Measurements from ENCODE around the gene WDR47. TPM values are rescaled to one million over a fixed set of nuclear protein-coding genes. Genes with fewer than 3 reads are reported as not detected.

Gene WDR47
- total and polyA plus RNA-seq, 2 of the 8 experiments (the other 6 are each of a cell fraction or from before 2014, with no cell fraction given): 1.9 to 6.7 TPM

DNA sequence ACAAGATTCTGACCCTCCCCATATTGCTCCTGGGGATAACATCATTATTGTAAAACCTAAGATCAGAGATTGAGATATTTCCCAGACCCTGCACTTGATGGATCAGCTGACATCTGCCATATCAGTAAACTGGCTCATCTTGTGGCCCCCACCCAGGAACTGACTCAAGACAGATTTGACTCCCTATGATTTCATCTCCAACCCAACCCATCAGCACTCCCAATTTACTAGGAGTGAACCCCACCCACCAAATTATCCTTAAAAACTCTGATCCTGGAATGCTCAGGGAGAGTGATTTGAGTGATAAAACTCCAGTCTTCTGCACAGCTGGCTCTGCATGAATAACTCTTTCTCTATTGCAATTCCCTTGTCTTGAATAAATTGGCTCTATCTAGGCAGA, 72.6 kb downstream of the WDR47 start:
- Histone ChIP-seq H3K36me3 (ENCODE audit: control insufficient read depth in 2 of 4, insufficient read depth in 4 of 4, low read length in 3 of 4) (0 out of 8 replicates have a peak, but pooled peaks cover 0 to 3% (median 0%) of the 10 kb centered on the region in 4 experiments), H2BK120ac (replicated peaks; ENCODE audit: low read depth, low read length) (no peak overlapping the region), H3K4me1 (replicated peaks in 1 of 4; ENCODE audit: control insufficient read depth in 3 of 4, insufficient read depth in 4 of 4, low read length in 3 of 4) (peaks cover 0 to 3% (median 0%) of the 10 kb centered on the region in 4 experiments; a peak in 1 of 7 replicates), H2AK5ac (ENCODE audit: low read depth, low read length) (no peak overlapping the region), H3K18ac (ENCODE audit: extremely low read depth, low read length) (no peak overlapping the region), H3K79me1 (ENCODE audit: low read depth, low read length) (no peaks in the 10 kb centered on the region), H3K23ac (ENCODE audit: insufficient read length) (no peak overlapping the region), H4K20me1 (replicated peaks in 1 of 2; ENCODE audit: control insufficient read depth in 1 of 2, insufficient read depth in 2 of 2, low read length in 2 of 2) (no peaks in the 10 kb centered on the region), H2BK12ac (ENCODE audit: low read depth, low read length) (no peak overlapping the region), H3K79me2 (ENCODE audit: control insufficient read depth in 1 of 2, insufficient read depth in 2 of 2, low read length in 2 of 2) (no peaks in the 10 kb centered on the region), H3K9ac (replicated peaks in 1 of 4; ENCODE audit: extremely low read depth in 1 of 4, low read depth in 3 of 4, low read length in 3 of 4) (no peak overlapping the region), H3K4ac (replicated peaks; ENCODE audit: insufficient read length, low read depth, low read length) (no peak overlapping the region), H4K5ac (ENCODE audit: insufficient read length, low read depth, low read length) (no peak overlapping the region), H3K23me2 (ENCODE audit: low read depth, low read length) (no peaks in the 10 kb centered on the region; the same call in 1 of the 2 replicates), H2BK20ac (ENCODE audit: low read length) (no peak overlapping the region), H3K27me3 (replicated peaks in 1 of 4; ENCODE audit: control insufficient read depth in 3 of 4, extremely low read depth in 1 of 4, insufficient read depth in 3 of 4, low read length in 3 of 4) (no peaks in the 10 kb centered on the region), H2BK5ac (ENCODE audit: low read depth, low read length) (no peak overlapping the region), H3K56ac (replicated peaks; ENCODE audit: insufficient read length, low read depth, low read length) (no peak overlapping the region), H3K4me2 (ENCODE audit: insufficient read depth in 1 of 2, low read depth in 2 of 2, low read length in 2 of 2) (no peak overlapping the region), H2BK15ac (ENCODE audit: low read length) (no peak overlapping the region), H3K9me3 (ENCODE audit: insufficient read depth in 2 of 2, low read depth in 1 of 2, low read length in 1 of 2) (no peaks in the 10 kb centered on the region), H3K27ac (ENCODE audit: low read depth, low read length) (no peak overlapping the region), H2AFZ (ENCODE audit: low read length) (no peak overlapping the region), H4K91ac (replicated peaks; ENCODE audit: insufficient read length, low read length) (no peak overlapping the region), H4K8ac (ENCODE audit: extremely low read depth, insufficient read depth, low read length) (no peak overlapping the region), H3K4me3 (ENCODE audit: extremely low read depth in 1 of 4, insufficient read depth in 2 of 4, low read depth in 3 of 4, low read length in 4 of 4) (no peak overlapping the region), H3K14ac (ENCODE audit: insufficient read length) (no peak overlapping the region)
- ChIA-PET CTCF (ENCODE audit: partially characterized antibody) (no interaction called here), POLR2A (ENCODE audit: partially characterized antibody) (no interaction called here)
- FAIRE-seq (no peak), DNase-seq (ENCODE audit: low read depth in 1 of 2, low spot score in 2 of 2) (no peak)
- TF ChIP-seq CTBP2 (IDR thresholded peaks at IDR 0.05; ENCODE audit: borderline replicate concordance, insufficient read depth, insufficient read length, low read length) (no peak), CHD1 (IDR thresholded peaks at IDR 0.05; ENCODE audit: low read depth, low read length) (no peak), CREB1 (IDR thresholded peaks at IDR 0.05) (no peak), SAP30 (IDR thresholded peaks at IDR 0.05; ENCODE audit: insufficient read depth, insufficient replicate concordance, low read length) (no peak), TAF7 (optimal IDR thresholded peaks at IDR 0.05; ENCODE audit: borderline replicate concordance, low read depth, low read length) (no peak), BCL11A (IDR thresholded peaks at IDR 0.05; ENCODE audit: low read depth in 2 of 2, low read length in 2 of 2) (no peak), ASH2L (IDR thresholded peaks at IDR 0.05; ENCODE audit: low read length) (no peak), YY1 (IDR thresholded peaks at IDR 0.05; ENCODE audit: low read depth, low read length) (no peak), SUZ12 (IDR thresholded peaks at IDR 0.05; ENCODE audit: low read length) (no peak), BACH1 (IDR thresholded peaks at IDR 0.05; ENCODE audit: low read length) (no peak), TBP (IDR thresholded peaks at IDR 0.05; ENCODE audit: low read depth, low read length) (no peak), SP1 (IDR thresholded peaks at IDR 0.05; ENCODE audit: low read depth, low read length) (no peak), MAFK (IDR thresholded peaks at IDR 0.05; ENCODE audit: low read depth, low read length) (no peak), NANOG (IDR thresholded peaks at IDR 0.05; ENCODE audit: insufficient read depth, low read depth, low read length, poor library complexity, severe bottlenecking) (no peak), EGR1 (IDR thresholded peaks at IDR 0.05; ENCODE audit: borderline replicate concordance, low read depth, low read length) (no peak), SIX5 (IDR thresholded peaks at IDR 0.05; ENCODE audit: low read depth, low read length) (no peak), RAD21 (IDR thresholded peaks at IDR 0.05 in 1 of 2, conservative IDR thresholded peaks at IDR 0.05 in 1 of 2; ENCODE audit: low read depth in 2 of 2, low read length in 2 of 2) (no peak)
